SU-DHL-6 (cell line): ENCODE measurements around the gene RGS13.

Experiments
- H2AFZ ChIP-seq: fragments of 200-600 bp; sonication (generic); 2 replicates; pipeline ENCODE4 v1.6.1; 2014; ENCODE audit warnings: low read depth, mild to moderate bottlenecking, moderate library complexity, mixed read lengths, antibody characterized with exemption, low read length; ENCODE audit not compliant: severe bottlenecking
- H3F3A ChIP-seq: fragments of 200-600 bp; shearing (Covaris generic); 2 replicates; pipeline ENCODE4 v1.6.0; 2016; ENCODE audit warnings: antibody characterized with exemption, mild to moderate bottlenecking; ENCODE audit not compliant: insufficient read depth
- H3K27ac ChIP-seq: fragments of 200-600 bp; sonication (generic); 2 replicates; pipeline ENCODE4 v1.5.1; 2016; ENCODE audit warnings: low read depth, mild to moderate bottlenecking, low read length, moderate library complexity, mixed read lengths
- H3K27me3 ChIP-seq: fragments of 200-600 bp; sonication (generic), shearing (Covaris generic); 2 replicates; pipeline ENCODE4 v1.6.0; 2014; ENCODE audit warnings: mild to moderate bottlenecking, low read length
- H3K36me3 ChIP-seq: fragments of 200-600 bp; sonication (generic); 2 replicates; pipeline ENCODE4 v1.6.1; 2014; ENCODE audit warnings: mild to moderate bottlenecking, low read length, mixed read lengths
- H3K4me2 ChIP-seq: fragments of 300-600, 200-600 bp; shearing (Covaris generic), sonication (generic); 2 replicates; pipeline ENCODE4 v1.6.0; 2014; ENCODE audit warnings: low read length, low read depth, mild to moderate bottlenecking; ENCODE audit not compliant: poor library complexity, severe bottlenecking
- H3K4me3 ChIP-seq: fragments of 200-600 bp; sonication (generic); 2 replicates; pipeline ENCODE4 v1.5.1; 2014; ENCODE audit warnings: antibody characterized with exemption, low read length, mild to moderate bottlenecking, mixed read lengths; ENCODE audit not compliant: insufficient read depth, poor library complexity, severe bottlenecking
- H3K79me2 ChIP-seq: fragments of 200-600 bp; sonication (generic); 2 replicates; pipeline ENCODE4 v1.6.1; 2014; ENCODE audit warnings: mild to moderate bottlenecking, low read length, moderate library complexity; ENCODE audit not compliant: insufficient read depth
- H3K9ac ChIP-seq: fragments of 200-600 bp; sonication (generic); 2 replicates; pipeline ENCODE4 v1.7.0; 2014; ENCODE audit warnings: mild to moderate bottlenecking, low read length
- H3K9me2 ChIP-seq: fragments of 200-600 bp; sonication (generic); replicated peaks from 2 replicates; pipeline ENCODE4 v1.6.1; 2014; ENCODE audit warnings: low read length; ENCODE audit not compliant: insufficient read depth
- H3K9me3 ChIP-seq: fragments of 200-600 bp; sonication (generic); 2 replicates; pipeline ENCODE4 v1.6.1; 2014; ENCODE audit warnings: low read length, mixed read lengths; ENCODE audit not compliant: insufficient read depth
- H4K20me1 ChIP-seq: fragments of 200-600 bp; sonication (generic); 2 replicates; pipeline ENCODE4 v1.6.1; 2014; ENCODE audit warnings: low read depth, mild to moderate bottlenecking, antibody characterized with exemption, low read length, moderate library complexity, mixed read lengths
- EZH2phosphoT487 ChIP-seq: fragments of 200-600 bp; sonication (generic), shearing (Covaris generic); conservative IDR thresholded peaks from 2 replicates; pipeline ENCODE4 v1.6.1; 2018; ENCODE audit warnings: mild to moderate bottlenecking, antibody characterized with exemption, low read length, moderate library complexity, mixed read lengths
- TF ChIP-seq, protein P1 (sequence below): fragments of 200-600 bp; sonication (generic); IDR thresholded peaks from one replicate; pipeline ENCODE4 v1.5.1; 2017; ENCODE audit warnings: antibody characterized with exemption, mild to moderate bottlenecking, low read length, moderate library complexity; ENCODE audit not compliant: insufficient read depth, poor library complexity, severe bottlenecking

RGS13 gene

DNA sequence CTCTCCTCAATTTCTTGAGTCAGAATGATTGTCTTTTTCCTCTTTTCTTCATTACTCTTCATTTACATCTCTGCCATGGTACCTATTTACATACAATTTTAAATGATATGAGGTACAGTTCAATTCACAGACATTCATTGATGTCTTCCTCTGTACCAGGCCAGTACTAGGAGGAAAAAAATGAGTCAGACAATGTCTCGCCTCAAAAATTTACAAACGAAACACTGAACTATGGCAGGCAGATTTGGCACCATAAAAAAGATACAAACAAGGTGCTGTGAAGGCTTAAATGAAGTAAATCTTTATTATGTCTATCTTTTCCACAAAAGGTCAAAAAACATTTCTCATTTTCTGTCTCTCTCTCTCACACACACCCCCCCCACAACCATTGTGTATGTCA is 71.0 kb downstream of the RGS13 start:
- no peaks in the 10 kb centered on the region for H3K9me2 ChIP-seq
- no peaks in the 10 kb centered on the region for H3F3A ChIP-seq
- H3K9ac ChIP-seq, result no peak overlapping the region
- H3K4me3 ChIP-seq, result no peak overlapping the region
- no peak overlapping the region for H2AFZ ChIP-seq
- H3K4me2 ChIP-seq, result no peak overlapping the region
- no peaks in the 10 kb centered on the region for H3K36me3 ChIP-seq
- no peaks in the 10 kb centered on the region for H3K79me2 ChIP-seq
- no peak overlapping the region for H3K27ac ChIP-seq
- no peaks in the 10 kb centered on the region for H3K27me3 ChIP-seq
- H3K9me3 ChIP-seq, result no peaks in the 10 kb centered on the region
- H4K20me1 ChIP-seq, result no peaks in the 10 kb centered on the region
- TF ChIP-seq EZH2phosphoT487, result no peak
- TF ChIP-seq, protein P1, sequence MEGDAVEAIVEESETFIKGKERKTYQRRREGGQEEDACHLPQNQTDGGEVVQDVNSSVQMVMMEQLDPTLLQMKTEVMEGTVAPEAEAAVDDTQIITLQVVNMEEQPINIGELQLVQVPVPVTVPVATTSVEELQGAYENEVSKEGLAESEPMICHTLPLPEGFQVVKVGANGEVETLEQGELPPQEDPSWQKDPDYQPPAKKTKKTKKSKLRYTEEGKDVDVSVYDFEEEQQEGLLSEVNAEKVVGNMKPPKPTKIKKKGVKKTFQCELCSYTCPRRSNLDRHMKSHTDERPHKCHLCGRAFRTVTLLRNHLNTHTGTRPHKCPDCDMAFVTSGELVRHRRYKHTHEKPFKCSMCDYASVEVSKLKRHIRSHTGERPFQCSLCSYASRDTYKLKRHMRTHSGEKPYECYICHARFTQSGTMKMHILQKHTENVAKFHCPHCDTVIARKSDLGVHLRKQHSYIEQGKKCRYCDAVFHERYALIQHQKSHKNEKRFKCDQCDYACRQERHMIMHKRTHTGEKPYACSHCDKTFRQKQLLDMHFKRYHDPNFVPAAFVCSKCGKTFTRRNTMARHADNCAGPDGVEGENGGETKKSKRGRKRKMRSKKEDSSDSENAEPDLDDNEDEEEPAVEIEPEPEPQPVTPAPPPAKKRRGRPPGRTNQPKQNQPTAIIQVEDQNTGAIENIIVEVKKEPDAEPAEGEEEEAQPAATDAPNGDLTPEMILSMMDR, result no peak

- no peaks in the 10 kb centered on the region for H3K79me2 ChIP-seq
- H3K9me3 ChIP-seq, result no peaks in the 10 kb centered on the region
- H3F3A ChIP-seq, result no peaks in the 10 kb centered on the region
Observed at GRCh38 chr1:192707978-192708547, 72.1 kb downstream of the RGS13 start.

GRCh38 chr1:192709544-192709943 is 73.6 kb downstream of the RGS13 start:
- H3K27me3 ChIP-seq, result no peaks in the 10 kb centered on the region

More at GRCh38 chr1:192707978-192708547, 72.1 kb downstream of the RGS13 start:
- H3K4me3 ChIP-seq, result no peak overlapping the region
- no peaks in the 10 kb centered on the region for H3K27me3 ChIP-seq
- H3K9ac ChIP-seq, result no peak overlapping the region
- no peaks in the 10 kb centered on the region for H3K9me2 ChIP-seq
- H3K27ac ChIP-seq, result no peak overlapping the region
- H4K20me1 ChIP-seq, result no peaks in the 10 kb centered on the region
- H3K36me3 ChIP-seq, result no peaks in the 10 kb centered on the region
- H2AFZ ChIP-seq, result no peak overlapping the region
- TF ChIP-seq, protein P1, result no peak
- TF ChIP-seq EZH2phosphoT487, result no peak
- H3K4me2 ChIP-seq, result no peak overlapping the region

More at GRCh38 chr1:192709544-192709943, 73.6 kb downstream of the RGS13 start:
- no peak overlapping the region for H2AFZ ChIP-seq
- no peak overlapping the region for H3K9ac ChIP-seq
- H3K4me3 ChIP-seq, result no peak overlapping the region
- H3F3A ChIP-seq, result no peaks in the 10 kb centered on the region
- no peaks in the 10 kb centered on the region for H3K36me3 ChIP-seq
- H3K9me2 ChIP-seq, result no peaks in the 10 kb centered on the region
- no peaks in the 10 kb centered on the region for H4K20me1 ChIP-seq
- H3K9me3 ChIP-seq, result no peaks in the 10 kb centered on the region
- no peak for TF ChIP-seq EZH2phosphoT487
- TF ChIP-seq, protein P1, result no peak
- no peak overlapping the region for H3K4me2 ChIP-seq
- no peaks in the 10 kb centered on the region for H3K79me2 ChIP-seq
- H3K27ac ChIP-seq, result no peak overlapping the region
